GM19467 (cell line): Measurements from ENCODE around the gene DSCAML1.

ENCODE experiments used
- ATAC-seq: cut with Tn5 transposase; IDR thresholded peaks from one replicate; pipeline ENCODE4 v1.9.1; 2021; ENCODE audit warnings: mild to moderate bottlenecking, moderate library complexity; ENCODE audit not compliant: unreplicated experiment

The DSCAML1 gene

GRCh38 chr11:117731722-117732290, 65.2 kb downstream of the DSCAML1 start:
- ATAC-seq, result no peak

- no peak for ATAC-seq
These were observed 66.7 kb downstream of the DSCAML1 start for GRCh38 chr11:117730208-117730800.

- ATAC-seq, result no peak
These were observed 71.8 kb downstream of the DSCAML1 start for GRCh38 chr11:117725048-117725734.

GRCh38 chr11:117724621-117725020, 72.4 kb downstream of the DSCAML1 start:
- ATAC-seq, result no peak

- ATAC-seq, result no peak
These were observed 72.9 kb downstream of the DSCAML1 start for GRCh38 chr11:117724104-117724503.

GRCh38 chr11:117723277-117724024, 73.6 kb downstream of the DSCAML1 start:
- ATAC-seq, result no peak

- no peak for ATAC-seq
These were observed 74.9 kb downstream of the DSCAML1 start for GRCh38 chr11:117722082-117722481.

- ATAC-seq, result no peak
These were observed 76.9 kb downstream of the DSCAML1 start for GRCh38 chr11:117720061-117720511.

GRCh38 chr11:117719480-117719879, 77.5 kb downstream of the DSCAML1 start:
- no peak for ATAC-seq

GRCh38 chr11:117717485-117718314, 79.3 kb downstream of the DSCAML1 start:
- ATAC-seq, result no peak

- no peak for ATAC-seq
These were observed 80.2 kb downstream of the DSCAML1 start for GRCh38 chr11:117716521-117717440.

- no peak for ATAC-seq
These were observed 81.2 kb downstream of the DSCAML1 start for GRCh38 chr11:117715801-117716200.

GRCh38 chr11:117713538-117713991, 83.5 kb downstream of the DSCAML1 start:
- ATAC-seq, result no peak

GRCh38 chr11:117712530-117712929, 84.5 kb downstream of the DSCAML1 start:
- ATAC-seq, result no peak

GRCh38 chr11:117711331-117711730, 85.7 kb downstream of the DSCAML1 start:
- no peak for ATAC-seq

GRCh38 chr11:117710211-117710610, 86.8 kb downstream of the DSCAML1 start:
- no peak for ATAC-seq

- ATAC-seq, result no peak
These were observed 90.6 kb downstream of the DSCAML1 start for GRCh38 chr11:117706322-117706814.

GRCh38 chr11:117705866-117706265, 91.2 kb downstream of the DSCAML1 start:
- no peak for ATAC-seq

- ATAC-seq, result no peak
These were observed 92.5 kb downstream of the DSCAML1 start for GRCh38 chr11:117704395-117705100.
